Measurements from ENCODE around the gene SIK3. TPM values are rescaled to one million over a fixed set of nuclear protein-coding genes. Genes with fewer than 3 reads are reported as not detected.
A peak's percentile ranks its signal among the peaks of the same experiment; 100 is the strongest.

Gene SIK3
- total RNA-seq, 1 donor from 2014 or later, result 88.4 TPM

- ChIA-PET POLR2A (no interaction called here), CTCF (no interaction called here)
- Mint-ChIP-seq H3K36me3 (ENCODE audit: low read depth) (peaks cover 62% of the 10 kb centered on the region), H3K4me3 (no peak overlapping the region), H3K27ac (peak overlapping the region; percentile 61), H3K27me3 (no peaks in the 10 kb centered on the region), H3K9me3 (no peaks in the 10 kb centered on the region), H3K4me1 (peaks cover 30% of the 10 kb centered on the region)
- DNase-seq, result no peak
- intact Hi-C loops (cut with micrococcal nuclease), result no loop called here
- TF ChIP-seq, protein P1, sequence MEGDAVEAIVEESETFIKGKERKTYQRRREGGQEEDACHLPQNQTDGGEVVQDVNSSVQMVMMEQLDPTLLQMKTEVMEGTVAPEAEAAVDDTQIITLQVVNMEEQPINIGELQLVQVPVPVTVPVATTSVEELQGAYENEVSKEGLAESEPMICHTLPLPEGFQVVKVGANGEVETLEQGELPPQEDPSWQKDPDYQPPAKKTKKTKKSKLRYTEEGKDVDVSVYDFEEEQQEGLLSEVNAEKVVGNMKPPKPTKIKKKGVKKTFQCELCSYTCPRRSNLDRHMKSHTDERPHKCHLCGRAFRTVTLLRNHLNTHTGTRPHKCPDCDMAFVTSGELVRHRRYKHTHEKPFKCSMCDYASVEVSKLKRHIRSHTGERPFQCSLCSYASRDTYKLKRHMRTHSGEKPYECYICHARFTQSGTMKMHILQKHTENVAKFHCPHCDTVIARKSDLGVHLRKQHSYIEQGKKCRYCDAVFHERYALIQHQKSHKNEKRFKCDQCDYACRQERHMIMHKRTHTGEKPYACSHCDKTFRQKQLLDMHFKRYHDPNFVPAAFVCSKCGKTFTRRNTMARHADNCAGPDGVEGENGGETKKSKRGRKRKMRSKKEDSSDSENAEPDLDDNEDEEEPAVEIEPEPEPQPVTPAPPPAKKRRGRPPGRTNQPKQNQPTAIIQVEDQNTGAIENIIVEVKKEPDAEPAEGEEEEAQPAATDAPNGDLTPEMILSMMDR (IDR thresholded peaks at IDR 0.05), result no peak
- ATAC-seq (ENCODE audit: low read depth), result no peak
These were observed 148.0 kb downstream of the SIK3 start for GRCh38 chr11:116950210-116950609.

GRCh38 chr11:116948391-116948790 lies 149.8 kb downstream of the SIK3 start:
- ChIA-PET CTCF (interaction anchor here (0.8 kb wide), 1 partner anchor 156 kb away, joined by 3 read pairs; no protein-coding TSS in a partner anchor), POLR2A (interaction anchor here (0.6 to 1.0 kb wide), 3 partner anchors 16 to 196 kb away, joined by 3 to 6 read pairs (median 6); no protein-coding TSS in a partner anchor)
- Mint-ChIP-seq H3K36me3 (ENCODE audit: low read depth) (peaks cover 62% of the 10 kb centered on the region), H3K9me3 (no peaks in the 10 kb centered on the region), H3K27ac (peak overlapping the region; percentile 59), H3K4me1 (peaks cover 31% of the 10 kb centered on the region), H3K4me3 (peak overlapping the region; percentile 52), H3K27me3 (no peaks in the 10 kb centered on the region)
- ATAC-seq (ENCODE audit: low read depth) (peak; percentile 56), DNase-seq (no peak)
- intact Hi-C loops (cut with micrococcal nuclease), result loop anchor here (1.0 to 2.0 kb wide), 2 partner anchors 9 to 20 kb away; no protein-coding TSS in a partner anchor
- TF ChIP-seq, protein P1 (IDR thresholded peaks at IDR 0.05), result no peak

DNA sequence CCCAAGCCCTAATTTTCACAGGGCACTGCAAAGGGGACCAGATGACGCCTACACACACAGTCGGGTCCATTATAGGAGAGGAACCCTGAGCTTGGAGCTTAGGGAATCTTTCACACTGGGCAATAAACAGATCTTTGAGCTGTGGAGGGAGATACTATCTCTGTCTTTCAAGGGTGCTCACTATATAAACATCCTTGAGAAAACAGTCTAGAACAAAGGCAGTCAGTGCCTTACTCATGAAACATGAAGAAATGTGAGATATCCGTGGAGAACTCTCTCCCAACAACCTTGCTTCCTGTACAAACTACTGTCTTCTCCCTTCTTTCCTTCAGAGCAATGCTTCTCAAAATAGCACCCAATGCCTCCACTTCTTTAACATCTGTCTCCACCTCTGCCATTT lies 151.8 kb downstream of the SIK3 start:
- no peaks in the 10 kb centered on the region for H3K27me3 Mint-ChIP-seq
- ATAC-seq (ENCODE audit: low read depth) (no peak), DNase-seq (no peak)
- H3K4me1 Mint-ChIP-seq, result peaks cover 31% of the 10 kb centered on the region
- no peak overlapping the region for H3K4me3 Mint-ChIP-seq
- CTCF ChIA-PET, result no interaction called here
- H3K9me3 Mint-ChIP-seq, result no peaks in the 10 kb centered on the region
- TF ChIP-seq, protein P1 (IDR thresholded peaks at IDR 0.05), result no peak
- peaks cover 65% of the 10 kb centered on the region for H3K36me3 Mint-ChIP-seq (ENCODE audit: low read depth)
- no peak overlapping the region for H3K27ac Mint-ChIP-seq
- POLR2A ChIA-PET, result interaction anchor here (0.5 kb wide), 1 partner anchor 143 kb away, joined by 5 read pairs; no protein-coding TSS in a partner anchor
- intact Hi-C loops (cut with micrococcal nuclease), result no loop called here

- intact Hi-C loops (cut with micrococcal nuclease), result no loop called here
These were observed 158.7 kb downstream of the SIK3 start for GRCh38 chr11:116939499-116939898.

GRCh38 chr11:116938471-116939070 lies 159.7 kb downstream of the SIK3 start:
- ChIA-PET POLR2A (no interaction called here), CTCF (no interaction called here)
- DNase-seq (no peak), ATAC-seq (ENCODE audit: low read depth) (no peak)
- intact Hi-C loops (cut with micrococcal nuclease), result no loop called here
- Mint-ChIP-seq H3K27ac (no peak overlapping the region), H3K4me3 (no peak overlapping the region), H3K9me3 (peaks cover 2% of the 10 kb centered on the region), H3K4me1 (peaks cover 15% of the 10 kb centered on the region), H3K36me3 (ENCODE audit: low read depth) (peaks cover 43% of the 10 kb centered on the region), H3K27me3 (no peaks in the 10 kb centered on the region)
- TF ChIP-seq, protein P1 (IDR thresholded peaks at IDR 0.05), result no peak

More at GRCh38 chr11:116939499-116939898, 158.7 kb downstream of the SIK3 start:
- no peak for ATAC-seq (ENCODE audit: low read depth)
- no peak overlapping the region for H3K27ac Mint-ChIP-seq
- no peaks in the 10 kb centered on the region for H3K27me3 Mint-ChIP-seq
- peaks cover 2% of the 10 kb centered on the region for H3K9me3 Mint-ChIP-seq
- TF ChIP-seq, protein P1 (IDR thresholded peaks at IDR 0.05), result no peak
- POLR2A ChIA-PET, result interaction anchor here (1.0 kb wide), 1 partner anchor 10 kb away, joined by 4 read pairs; no protein-coding TSS in a partner anchor
- CTCF ChIA-PET, result no interaction called here
- peaks cover 8% of the 10 kb centered on the region for H3K4me1 Mint-ChIP-seq
- H3K36me3 Mint-ChIP-seq (ENCODE audit: low read depth), result peaks cover 50% of the 10 kb centered on the region
- no peak overlapping the region for H3K4me3 Mint-ChIP-seq
- no peak for DNase-seq
